ENCODE measurements around the gene ELF2.
A peak's percentile ranks its signal among the peaks of the same experiment; 100 is the strongest.

ELF2 gene

GRCh38 chr4:139154134-139154421 lies 22.9 kb downstream of the ELF2 start:
- Mint-ChIP-seq H3K4me1 (peaks cover 8% of the 10 kb centered on the region), H3K4me3 (no peak overlapping the region), H3K9me3 (no peaks in the 10 kb centered on the region), H3K36me3 (ENCODE audit: low read depth) (no peaks in the 10 kb centered on the region), H3K27me3 (ENCODE audit: low read depth) (no peaks in the 10 kb centered on the region), H3K27ac (peak overlapping the region in 1 of 3 experiments; percentile 56)
- no peak for TF ChIP-seq CTCF (IDR thresholded peaks at IDR 0.05; ENCODE audit: unreplicated experiment in 3 of 3)

DNA sequence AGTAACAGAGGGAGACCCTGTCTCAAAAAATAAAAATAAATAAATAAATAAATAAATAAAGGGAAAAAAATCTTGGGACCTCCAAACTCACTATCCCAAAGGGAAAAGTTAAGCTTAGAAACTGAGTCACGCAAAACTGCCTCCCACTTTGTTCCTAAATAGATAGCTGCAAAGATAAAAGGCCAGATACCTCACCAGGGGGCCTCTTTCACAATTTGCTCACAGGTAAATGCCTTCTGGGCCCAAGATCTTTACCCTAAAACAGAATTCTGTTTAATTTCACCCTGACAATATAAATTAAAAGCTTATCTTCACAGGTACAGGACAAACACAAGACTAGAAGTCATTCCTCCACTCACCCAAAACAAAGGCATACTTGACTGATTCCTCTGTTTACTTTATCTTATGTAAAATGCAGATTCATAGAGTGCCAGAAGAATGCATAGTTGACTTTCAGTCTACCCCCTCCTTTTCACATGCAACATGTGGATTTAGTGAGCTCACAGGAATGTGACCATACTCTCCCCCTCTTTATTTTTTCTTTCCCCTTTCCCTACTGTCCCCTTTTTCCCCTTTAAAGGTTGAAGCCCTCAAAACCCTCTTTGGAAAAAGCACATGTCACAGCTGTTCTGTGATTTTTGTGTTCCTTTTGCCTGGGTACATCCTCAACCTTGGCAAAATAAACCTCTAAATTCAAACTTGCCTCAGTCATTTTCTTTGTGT lies 23.4 kb downstream of the ELF2 start:
- Mint-ChIP-seq H3K36me3 (ENCODE audit: low read depth) (peaks cover 1% of the 10 kb centered on the region), H3K4me1 (peaks cover 8% of the 10 kb centered on the region), H3K27ac (peak overlapping the region in 1 of 3 experiments; percentile 56), H3K9me3 (no peaks in the 10 kb centered on the region), H3K27me3 (ENCODE audit: low read depth) (no peaks in the 10 kb centered on the region), H3K4me3 (no peak overlapping the region)
- no peak for TF ChIP-seq CTCF (IDR thresholded peaks at IDR 0.05; ENCODE audit: unreplicated experiment in 3 of 3)

DNA sequence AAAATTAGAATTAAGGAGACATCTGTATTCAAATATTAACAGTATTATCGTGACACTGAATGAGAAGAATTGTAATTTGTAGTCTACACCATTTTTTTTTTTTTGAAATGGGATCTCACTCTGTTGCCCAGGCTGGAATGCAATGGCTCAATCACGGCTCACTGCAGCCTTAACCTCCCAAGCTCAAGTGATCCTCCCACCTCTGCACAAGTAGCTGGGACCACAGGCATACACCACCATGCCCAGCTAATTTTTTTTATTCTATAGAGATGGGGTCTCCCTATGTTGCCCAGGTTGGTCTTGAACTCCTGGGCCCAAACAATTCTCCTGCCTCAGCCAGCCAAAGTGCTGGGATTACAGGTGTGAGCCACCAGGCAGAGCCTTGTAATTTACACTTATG lies 24.8 kb downstream of the ELF2 start:
- H3K36me3 Mint-ChIP-seq (ENCODE audit: low read depth): peaks cover 4% of the 10 kb centered on the region
- H3K4me3 Mint-ChIP-seq: no peak overlapping the region
- no peak for TF ChIP-seq CTCF (IDR thresholded peaks at IDR 0.05; ENCODE audit: unreplicated experiment in 3 of 3)
- H3K4me1 Mint-ChIP-seq: peaks cover 8% of the 10 kb centered on the region
- no peak overlapping the region for H3K27ac Mint-ChIP-seq
- no peaks in the 10 kb centered on the region for H3K9me3 Mint-ChIP-seq
- H3K27me3 Mint-ChIP-seq (ENCODE audit: low read depth): no peaks in the 10 kb centered on the region

DNA sequence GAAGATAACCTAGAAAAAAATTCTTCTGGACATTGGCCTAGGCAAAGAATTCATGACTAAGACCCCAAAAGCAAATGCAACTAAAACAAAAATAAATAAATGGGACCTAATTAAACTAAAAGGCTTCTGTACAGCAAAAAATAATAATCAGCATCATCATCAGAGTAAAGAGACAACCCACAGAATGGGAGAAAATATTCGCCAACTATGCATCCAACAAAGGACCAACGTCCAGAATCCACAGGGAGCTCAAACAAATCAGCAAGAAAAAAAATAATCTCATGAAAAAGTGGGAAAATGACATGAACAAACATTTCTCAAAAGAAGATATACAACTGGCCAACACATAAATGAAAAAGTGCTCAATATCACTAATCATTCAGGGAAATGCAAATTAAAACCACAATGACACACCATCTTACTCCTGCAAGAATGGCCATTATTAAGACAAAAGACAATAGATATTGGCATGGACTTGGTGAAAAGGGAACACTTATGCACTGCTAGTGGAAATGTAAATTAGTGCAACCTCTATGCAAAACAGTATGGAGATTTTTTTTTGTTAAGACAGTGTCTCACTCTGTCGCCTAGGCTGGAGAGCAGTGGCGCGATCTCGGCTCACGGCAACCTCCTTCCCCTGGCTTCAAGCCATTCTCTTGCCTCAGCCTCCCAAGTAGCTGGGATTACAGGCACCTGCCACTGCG lies 29.9 kb downstream of the ELF2 start:
- Mint-ChIP-seq H3K4me1 (peaks cover 24% of the 10 kb centered on the region), H3K9me3 (peaks cover 9% of the 10 kb centered on the region), H3K36me3 (ENCODE audit: low read depth) (peaks cover 10% of the 10 kb centered on the region), H3K27ac (no peak overlapping the region), H3K4me3 (no peak overlapping the region), H3K27me3 (ENCODE audit: low read depth) (no peaks in the 10 kb centered on the region)
- TF ChIP-seq CTCF (IDR thresholded peaks at IDR 0.05; ENCODE audit: unreplicated experiment in 3 of 3): no peak

DNA sequence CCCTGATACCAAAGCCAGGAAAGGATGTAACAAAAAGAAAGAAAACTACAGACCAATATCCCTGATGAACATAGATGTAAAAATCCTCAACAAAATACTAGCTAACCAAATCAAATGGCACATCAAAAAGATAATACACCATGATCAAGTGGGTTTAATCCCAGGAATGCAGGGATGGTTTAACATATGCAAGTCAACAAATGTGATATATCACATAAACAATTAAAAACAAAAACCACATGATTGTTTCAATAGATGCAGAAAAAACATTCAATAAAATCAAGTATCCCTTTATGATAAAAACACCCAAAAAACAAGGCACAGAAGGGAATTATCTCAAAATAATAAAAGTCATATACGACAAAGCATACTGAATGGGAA lies 31.5 kb downstream of the ELF2 start:
- Mint-ChIP-seq H3K4me1 (peaks cover 33% of the 10 kb centered on the region), H3K36me3 (ENCODE audit: low read depth) (peaks cover 10% of the 10 kb centered on the region), H3K9me3 (peaks cover 9% of the 10 kb centered on the region), H3K27me3 (ENCODE audit: low read depth) (no peaks in the 10 kb centered on the region), H3K27ac (no peak overlapping the region), H3K4me3 (no peak overlapping the region)
- TF ChIP-seq CTCF (IDR thresholded peaks at IDR 0.05; ENCODE audit: unreplicated experiment in 3 of 3): no peak
